ENCODE results near the gene FAM227A.
"Not testable (repeated sequence)": the region's sequence is repeated elsewhere in the genome, so short reads cannot be mapped to it uniquely, and the experiment has no call there.

Gene FAM227A

DNA sequence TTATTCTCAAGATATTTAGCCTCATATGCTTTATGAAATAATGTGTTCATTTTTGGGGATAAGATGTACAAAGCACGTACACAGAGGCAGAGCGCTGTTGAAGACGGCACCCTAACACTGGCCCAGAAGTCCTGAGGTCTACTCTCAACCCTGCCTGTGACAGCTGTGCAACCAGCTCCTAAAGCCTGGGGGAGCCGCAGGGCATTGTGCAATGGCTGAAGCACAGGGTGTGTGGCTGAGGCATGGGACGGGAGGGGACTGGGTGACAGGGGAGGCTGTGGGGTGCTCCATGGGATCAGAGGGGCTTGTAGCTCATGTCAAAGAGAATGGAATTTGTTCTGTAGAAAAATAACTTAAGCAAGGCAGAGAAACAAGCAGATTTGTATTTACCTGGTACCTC lies 27.7 kb downstream of the FAM227A start (continued):
- TF ChIP-seq FEZF1 (tag by site-specific recombination; IDR thresholded peaks at IDR 0.05) (no peak), KLF16 (tag by site-specific recombination; IDR thresholded peaks at IDR 0.05) (no peak), RBAK (tag by site-specific recombination; IDR thresholded peaks at IDR 0.05) (no peak), ZNF785 (tag by site-specific recombination; IDR thresholded peaks at IDR 0.05) (no peak), ZNF146 (tag by site-specific recombination; IDR thresholded peaks at IDR 0.05) (no peak)
- TF ChIP-seq, protein P1, sequence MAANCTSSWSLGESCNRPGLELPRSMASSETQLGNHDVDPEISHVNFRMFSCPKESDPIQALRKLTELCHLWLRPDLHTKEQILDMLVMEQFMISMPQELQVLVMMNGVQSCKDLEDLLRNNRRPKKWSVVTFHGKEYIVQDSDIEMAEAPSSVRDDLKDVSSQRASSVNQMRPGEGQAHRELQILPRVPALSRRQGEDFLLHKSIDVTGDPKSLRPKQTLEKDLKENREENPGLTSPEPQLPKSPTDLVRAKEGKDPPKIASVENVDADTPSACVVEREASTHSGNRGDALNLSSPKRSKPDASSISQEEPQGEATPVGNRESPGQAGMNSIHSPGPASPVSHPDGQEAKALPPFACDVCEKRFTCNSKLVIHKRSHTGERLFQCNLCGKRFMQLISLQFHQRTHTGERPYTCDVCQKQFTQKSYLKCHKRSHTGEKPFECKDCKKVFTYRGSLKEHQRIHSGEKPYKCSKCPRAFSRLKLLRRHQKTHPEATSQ (tag by site-specific recombination; IDR thresholded peaks at IDR 0.05) = no peak

DNA sequence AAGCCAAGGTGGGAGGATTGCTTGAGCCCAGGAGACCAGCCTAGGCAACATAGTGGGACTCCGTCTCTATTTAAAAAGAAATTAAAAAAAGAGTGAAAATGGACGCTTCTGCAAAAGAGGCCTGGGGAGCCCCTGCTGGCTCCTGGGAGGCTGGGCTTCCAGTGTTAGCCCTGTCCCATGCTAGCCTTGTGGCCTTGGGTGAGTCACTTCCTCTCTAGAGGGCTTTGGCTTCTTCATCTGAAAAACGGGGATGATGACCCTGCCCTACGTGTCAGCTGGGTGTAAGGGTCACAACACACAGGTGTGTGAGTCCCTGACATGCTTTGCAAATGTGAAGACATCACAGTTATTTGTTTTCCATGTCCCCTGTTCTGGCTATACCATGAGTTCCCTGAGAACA lies 32.8 kb downstream of the FAM227A start:
- Histone ChIP-seq H3K27ac (ENCODE audit: extremely low read depth, low read depth, low read length) (no peak overlapping the region), H3K4me3 (ENCODE audit: low read depth, low read length) (no peak overlapping the region), H3K36me3 (ENCODE audit: control insufficient read depth in 2 of 2, insufficient read depth in 1 of 2, low read length in 2 of 2) (peaks cover 0 to 34% of the 10 kb centered on the region in 2 experiments; a peak in 2 of 3 replicates), H3K9me3 (ENCODE audit: control insufficient read depth, insufficient read depth, low read depth, low read length) (no peaks in the 10 kb centered on the region), H3K4me1 (ENCODE audit: control insufficient read depth, insufficient read depth, low read length) (no peaks in the 10 kb centered on the region)
- POLR2A ChIA-PET = no interaction called here
- CTCF ChIA-PET = interaction anchor here (0.7 kb wide), 1 partner anchor 14 kb away, joined by 3 read pairs; no protein-coding TSS in a partner anchor
- no peak for TF ChIP-seq ZNF248 (tag by site-specific recombination; IDR thresholded peaks at IDR 0.05)
- TF ChIP-seq, protein P2, sequence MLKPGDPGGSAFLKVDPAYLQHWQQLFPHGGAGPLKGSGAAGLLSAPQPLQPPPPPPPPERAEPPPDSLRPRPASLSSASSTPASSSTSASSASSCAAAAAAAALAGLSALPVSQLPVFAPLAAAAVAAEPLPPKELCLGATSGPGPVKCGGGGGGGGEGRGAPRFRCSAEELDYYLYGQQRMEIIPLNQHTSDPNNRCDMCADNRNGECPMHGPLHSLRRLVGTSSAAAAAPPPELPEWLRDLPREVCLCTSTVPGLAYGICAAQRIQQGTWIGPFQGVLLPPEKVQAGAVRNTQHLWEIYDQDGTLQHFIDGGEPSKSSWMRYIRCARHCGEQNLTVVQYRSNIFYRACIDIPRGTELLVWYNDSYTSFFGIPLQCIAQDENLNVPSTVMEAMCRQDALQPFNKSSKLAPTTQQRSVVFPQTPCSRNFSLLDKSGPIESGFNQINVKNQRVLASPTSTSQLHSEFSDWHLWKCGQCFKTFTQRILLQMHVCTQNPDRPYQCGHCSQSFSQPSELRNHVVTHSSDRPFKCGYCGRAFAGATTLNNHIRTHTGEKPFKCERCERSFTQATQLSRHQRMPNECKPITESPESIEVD (tag by site-specific recombination; IDR thresholded peaks at IDR 0.05) = no peak
- no peak for TF ChIP-seq ZNF391 (tag by site-specific recombination; IDR thresholded peaks at IDR 0.05; ENCODE audit: borderline replicate concordance, low read depth)

DNA sequence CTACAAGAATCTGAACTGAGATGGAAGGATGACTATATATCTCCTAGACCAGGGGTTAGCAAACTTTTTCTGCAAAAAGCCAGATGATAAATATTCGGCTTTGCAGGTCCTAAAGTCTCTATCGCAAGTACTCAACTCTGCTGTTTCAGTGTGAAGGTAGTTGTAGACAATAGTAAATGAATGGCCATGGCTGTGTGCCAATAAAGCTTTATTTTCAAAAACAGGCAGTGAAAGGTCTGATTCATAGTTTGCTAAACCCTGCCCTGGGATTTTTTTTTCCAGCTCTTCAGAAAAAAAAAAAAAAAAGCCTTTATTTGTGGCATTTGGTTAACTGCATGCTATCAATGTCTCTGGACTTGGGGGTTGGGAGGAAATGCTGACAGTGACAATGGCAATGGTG lies 37.5 kb downstream of the FAM227A start:
- no peaks in the 10 kb centered on the region for H3K9me3 ChIP-seq (ENCODE audit: control insufficient read depth, insufficient read depth, low read depth, low read length)
- H3K36me3 ChIP-seq (ENCODE audit: control insufficient read depth in 2 of 2, insufficient read depth in 1 of 2, low read length in 2 of 2) = peaks cover 0 to 52% of the 10 kb centered on the region in 2 experiments; a peak in 2 of 3 replicates
- no peak overlapping the region for H3K27ac ChIP-seq (ENCODE audit: extremely low read depth, low read depth, low read length)
- ChIA-PET CTCF (interaction anchor here (1.3 kb wide), 1 partner anchor 47 kb away, joined by 3 read pairs; no protein-coding TSS in a partner anchor), POLR2A (interaction anchor here (0.6 to 0.7 kb wide), 3 partner anchors 220 to 541 kb away, joined by 3 to 5 read pairs (median 3); no protein-coding TSS in a partner anchor)
- no peak for TF ChIP-seq ZNF248 (tag by site-specific recombination; IDR thresholded peaks at IDR 0.05)
- H3K4me3 ChIP-seq (ENCODE audit: low read depth, low read length) = no peak overlapping the region
- H3K4me1 ChIP-seq (ENCODE audit: control insufficient read depth, insufficient read depth, low read length) = 0 out of 2 replicates have a peak, but pooled peaks cover 3% of the 10 kb centered on the region

DNA sequence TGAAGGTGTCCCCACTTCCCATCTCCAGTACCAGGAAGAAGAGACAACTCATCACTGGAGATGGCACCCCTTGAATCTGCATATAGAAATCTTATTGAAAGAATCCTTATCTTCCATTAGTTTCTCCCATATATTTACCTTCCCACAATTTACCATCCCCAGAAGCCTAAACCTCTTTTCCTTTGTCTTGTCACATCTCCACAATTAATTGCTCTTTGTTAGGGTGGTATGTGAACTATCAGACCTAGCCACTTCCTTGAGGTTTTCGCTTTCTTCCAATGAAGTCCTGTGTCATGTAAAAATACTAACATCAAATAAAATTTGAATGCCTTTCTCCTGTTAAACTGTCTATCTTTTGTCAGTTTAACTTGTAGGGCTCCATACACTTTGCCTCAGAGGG lies 37.9 kb downstream of the FAM227A start:
- TF ChIP-seq ZNF596 (tag by site-specific recombination; IDR thresholded peaks at IDR 0.05) = no peak
- TF ChIP-seq ZNF211 (tag by site-specific recombination; IDR thresholded peaks at IDR 0.05; ENCODE audit: low read depth) = peak; percentile 99
- TF ChIP-seq SETDB1 (IDR thresholded peaks at IDR 0.05; ENCODE audit: insufficient read length, low read length) = peak; percentile 33
- Histone ChIP-seq H3K4me1 (ENCODE audit: control insufficient read depth, insufficient read depth, low read length) (0 out of 2 replicates have a peak, but pooled peaks cover 3% of the 10 kb centered on the region), H3K27ac (ENCODE audit: extremely low read depth, low read depth, low read length) (no peak overlapping the region), H3K4me3 (ENCODE audit: low read depth, low read length) (no peak overlapping the region), H3K36me3 (ENCODE audit: control insufficient read depth in 2 of 2, insufficient read depth in 1 of 2, low read length in 2 of 2) (peaks cover 0 to 52% of the 10 kb centered on the region in 2 experiments; a peak in 2 of 3 replicates), H3K9me3 (ENCODE audit: control insufficient read depth, insufficient read depth, low read depth, low read length) (no peaks in the 10 kb centered on the region)
- CTCF ChIA-PET = interaction anchor here (1.3 kb wide), 1 partner anchor 46 kb away, joined by 3 read pairs; no protein-coding TSS in a partner anchor
- POLR2A ChIA-PET = interaction anchor here (0.6 kb wide), 3 partner anchors 59 to 534 kb away, joined by 3 to 4 read pairs (median 3); no protein-coding TSS in a partner anchor

DNA sequence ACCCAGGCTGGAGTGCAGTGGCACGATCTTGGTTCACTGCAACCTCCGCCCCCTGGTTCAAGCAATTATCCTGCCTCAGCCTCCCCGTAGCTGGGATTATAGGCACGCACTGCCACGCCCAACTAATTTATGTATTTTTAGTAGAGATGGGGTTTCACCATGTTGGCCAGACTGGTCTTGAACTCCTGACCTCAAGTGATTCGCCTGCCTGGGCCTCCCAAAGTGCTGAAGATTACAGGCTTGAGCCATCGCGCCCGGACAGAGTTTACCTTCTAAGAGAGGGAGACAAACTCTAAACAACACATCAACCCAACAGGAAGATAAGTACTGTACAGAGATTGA lies 41.2 kb downstream of the FAM227A start:
- H3K36me3 ChIP-seq (ENCODE audit: control insufficient read depth in 2 of 2, insufficient read depth in 1 of 2, low read length in 2 of 2) = peaks cover 0 to 44% of the 10 kb centered on the region in 2 experiments; a peak in 2 of 3 replicates
- H3K27ac ChIP-seq (ENCODE audit: extremely low read depth, low read depth, low read length); H3K9me3 ChIP-seq (ENCODE audit: control insufficient read depth, insufficient read depth, low read depth, low read length); H3K4me1 ChIP-seq (ENCODE audit: control insufficient read depth, insufficient read depth, low read length); POLR2A ChIA-PET; H3K4me3 ChIP-seq (ENCODE audit: low read depth, low read length): not testable (repeated sequence)
- CTCF ChIA-PET = interaction anchor here (0.6 kb wide), 1 partner anchor 44 kb away, joined by 3 read pairs; no protein-coding TSS in a partner anchor
- TF ChIP-seq ZNF335 (tag by site-specific recombination; conservative IDR thresholded peaks at IDR 0.05) = peak; percentile 19; the same call in 1 of the 2 replicates
- peak; percentile 33 for TF ChIP-seq ZNF629 (tag by site-specific recombination; IDR thresholded peaks at IDR 0.05)
- TF ChIP-seq, protein P3, sequence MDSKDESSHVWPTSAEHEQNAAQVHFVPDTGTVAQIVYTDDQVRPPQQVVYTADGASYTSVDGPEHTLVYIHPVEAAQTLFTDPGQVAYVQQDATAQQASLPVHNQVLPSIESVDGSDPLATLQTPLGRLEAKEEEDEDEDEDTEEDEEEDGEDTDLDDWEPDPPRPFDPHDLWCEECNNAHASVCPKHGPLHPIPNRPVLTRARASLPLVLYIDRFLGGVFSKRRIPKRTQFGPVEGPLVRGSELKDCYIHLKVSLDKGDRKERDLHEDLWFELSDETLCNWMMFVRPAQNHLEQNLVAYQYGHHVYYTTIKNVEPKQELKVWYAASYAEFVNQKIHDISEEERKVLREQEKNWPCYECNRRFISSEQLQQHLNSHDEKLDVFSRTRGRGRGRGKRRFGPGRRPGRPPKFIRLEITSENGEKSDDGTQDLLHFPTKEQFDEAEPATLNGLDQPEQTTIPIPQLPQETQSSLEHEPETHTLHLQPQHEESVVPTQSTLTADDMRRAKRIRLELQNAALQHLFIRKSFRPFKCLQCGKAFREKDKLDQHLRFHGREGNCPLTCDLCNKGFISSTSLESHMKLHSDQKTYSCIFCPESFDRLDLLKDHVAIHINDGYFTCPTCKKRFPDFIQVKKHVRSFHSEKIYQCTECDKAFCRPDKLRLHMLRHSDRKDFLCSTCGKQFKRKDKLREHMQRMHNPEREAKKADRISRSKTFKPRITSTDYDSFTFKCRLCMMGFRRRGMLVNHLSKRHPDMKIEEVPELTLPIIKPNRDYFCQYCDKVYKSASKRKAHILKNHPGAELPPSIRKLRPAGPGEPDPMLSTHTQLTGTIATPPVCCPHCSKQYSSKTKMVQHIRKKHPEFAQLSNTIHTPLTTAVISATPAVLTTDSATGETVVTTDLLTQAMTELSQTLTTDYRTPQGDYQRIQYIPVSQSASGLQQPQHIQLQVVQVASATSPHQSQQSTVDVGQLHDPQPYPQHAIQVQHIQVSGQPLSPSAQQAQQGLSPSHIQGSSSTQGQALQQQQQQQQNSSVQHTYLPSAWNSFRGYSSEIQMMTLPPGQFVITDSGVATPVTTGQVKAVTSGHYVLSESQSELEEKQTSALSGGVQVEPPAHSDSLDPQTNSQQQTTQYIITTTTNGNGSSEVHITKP (tag by site-specific recombination; IDR thresholded peaks at IDR 0.05) = 0 out of 2 replicates have a peak, but pooled peaks have one; percentile 2
- TF ChIP-seq, protein P4, sequence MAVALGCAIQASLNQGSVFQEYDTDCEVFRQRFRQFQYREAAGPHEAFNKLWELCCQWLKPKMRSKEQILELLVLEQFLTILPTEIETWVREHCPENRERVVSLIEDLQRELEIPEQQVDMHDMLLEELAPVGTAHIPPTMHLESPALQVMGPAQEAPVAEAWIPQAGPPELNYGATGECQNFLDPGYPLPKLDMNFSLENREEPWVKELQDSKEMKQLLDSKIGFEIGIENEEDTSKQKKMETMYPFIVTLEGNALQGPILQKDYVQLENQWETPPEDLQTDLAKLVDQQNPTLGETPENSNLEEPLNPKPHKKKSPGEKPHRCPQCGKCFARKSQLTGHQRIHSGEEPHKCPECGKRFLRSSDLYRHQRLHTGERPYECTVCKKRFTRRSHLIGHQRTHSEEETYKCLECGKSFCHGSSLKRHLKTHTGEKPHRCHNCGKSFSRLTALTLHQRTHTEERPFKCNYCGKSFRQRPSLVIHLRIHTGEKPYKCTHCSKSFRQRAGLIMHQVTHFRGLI (tag by site-specific recombination; IDR thresholded peaks at IDR 0.05) = 0 out of 2 replicates have a peak, but pooled peaks have one; percentile 19
- TF ChIP-seq SP7 (tag by site-specific recombination; IDR thresholded peaks at IDR 0.05) = peak; percentile 80; the same call in 1 of the 2 replicates

Data from HEK293 (cell line).